ENCODE data around the gene TMTC2. TPM values are rescaled to one million over a fixed set of nuclear protein-coding genes. Genes with fewer than 3 reads are reported as not detected.

The TMTC2 gene
- total RNA-seq, result 5.4 and 7.4 TPM in 2 replicates

DNA sequence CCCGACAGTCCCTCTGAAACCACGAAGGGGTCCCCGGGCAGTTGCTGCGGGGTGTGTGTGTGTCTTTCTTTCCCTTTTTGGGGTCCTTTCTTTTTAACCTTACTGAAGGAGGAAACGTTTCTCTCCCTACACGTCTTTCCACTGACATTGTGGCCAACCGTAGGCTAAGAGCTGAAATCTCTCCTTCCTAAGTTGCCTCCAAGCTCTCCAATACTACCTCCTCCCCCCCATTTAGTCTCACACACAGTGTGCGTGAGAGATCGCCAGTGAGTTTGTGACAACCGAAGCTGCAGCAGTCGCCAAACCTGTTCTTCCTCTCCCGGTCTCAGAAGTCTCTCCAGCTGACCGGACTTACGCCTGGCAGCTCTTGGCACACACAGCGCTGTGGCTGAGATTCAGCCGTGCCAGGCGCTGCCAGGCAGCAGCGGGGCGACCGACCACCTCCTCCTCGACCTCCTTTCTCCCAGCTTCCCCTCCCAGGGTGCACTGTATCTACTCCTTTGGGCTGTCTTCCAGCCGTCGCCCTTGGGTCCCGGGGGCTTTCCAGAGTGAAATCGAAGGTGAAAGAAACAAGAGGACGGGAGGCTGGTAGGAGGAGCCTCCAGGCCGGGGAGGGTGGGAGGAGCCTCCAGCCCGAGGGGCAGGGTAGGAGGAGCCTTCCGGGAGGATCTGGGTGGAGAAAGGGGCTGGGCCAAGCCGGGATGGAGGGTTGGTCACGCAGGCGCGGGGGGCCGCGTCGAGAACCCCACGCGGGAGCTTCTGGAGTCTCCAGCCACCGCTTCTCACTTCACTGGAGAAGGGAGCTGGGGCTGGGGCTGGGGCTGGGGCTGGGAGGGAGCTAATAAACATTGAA lies at the start of gene TMTC2:
TSS of gene TMTC2 (plus strand) at position 739 of the 853 bp plus-strand sequence.

Measured in smooth muscle cell of the umbilical artery (primary cell).